Stimulated activated naive CD8-positive, alpha-beta T cell treated with anti-CD3 and anti-CD28 coated beads, Interleukin-15, Interleukin-2, amounts not matched to agents 100 U/mL and 50 U/mL, for 24 hours (primary cell): Measurements from ENCODE around the gene CCNYL1.
A peak's percentile ranks its signal among the peaks of the same experiment; 100 is the strongest.

Source experiments
- ATAC-seq: fragments of 150-1000 bp; cut with Tn5 transposase; one replicate; pipeline ENCODE4 v1.10.0; 2021
- DNase-seq: peaks from one replicate; pipeline ENCODE4 v3.0.0; 2021

The CCNYL1 gene

GRCh38 chr2:207766041-207766551 is 54.7 kb downstream of the CCNYL1 start:
- DNase-seq: no peak
- no peak for ATAC-seq

DNA sequence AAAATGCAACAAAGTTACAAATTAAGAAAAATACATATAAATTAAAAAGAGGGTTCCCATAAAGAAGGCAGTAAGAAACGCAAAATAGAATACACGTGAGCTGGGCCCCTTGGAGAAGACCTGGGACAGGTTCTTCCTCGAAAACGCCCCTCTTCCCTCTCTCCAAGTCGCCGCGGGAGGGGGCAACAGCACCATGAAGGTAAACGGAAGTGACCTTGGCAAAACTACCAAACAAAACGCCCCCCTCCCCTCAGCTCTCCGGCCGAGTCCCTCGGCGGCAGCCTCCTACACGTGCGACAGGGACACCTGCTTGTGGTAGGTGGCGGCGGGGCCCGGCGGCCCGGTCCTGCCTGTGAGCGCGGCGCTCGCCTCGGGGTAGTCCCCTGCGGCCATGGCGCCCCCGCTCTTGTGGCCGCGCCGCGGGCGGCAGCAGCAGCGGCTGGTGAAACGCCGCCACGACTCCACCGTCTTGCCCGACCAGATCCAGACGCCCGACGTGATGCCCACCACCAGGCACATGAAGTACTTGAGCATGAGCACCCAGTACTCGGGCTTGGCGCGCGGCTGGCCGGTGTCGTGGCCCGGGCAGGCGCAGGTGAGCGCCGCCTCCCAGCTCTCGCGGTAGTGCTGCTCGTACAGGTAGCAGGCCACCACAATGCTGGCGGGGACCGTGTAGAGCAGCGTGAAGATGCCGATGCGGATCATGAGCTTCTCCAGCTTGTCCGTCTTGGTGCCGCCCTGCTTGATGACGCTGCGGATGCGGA is 55.4 kb downstream of the CCNYL1 start:
- ATAC-seq (no peak), DNase-seq (peak; percentile 17)

GRCh38 chr2:207767461-207768167 is 56.2 kb downstream of the CCNYL1 start:
- DNase-seq (peak; percentile 6), ATAC-seq (no peak)

DNA sequence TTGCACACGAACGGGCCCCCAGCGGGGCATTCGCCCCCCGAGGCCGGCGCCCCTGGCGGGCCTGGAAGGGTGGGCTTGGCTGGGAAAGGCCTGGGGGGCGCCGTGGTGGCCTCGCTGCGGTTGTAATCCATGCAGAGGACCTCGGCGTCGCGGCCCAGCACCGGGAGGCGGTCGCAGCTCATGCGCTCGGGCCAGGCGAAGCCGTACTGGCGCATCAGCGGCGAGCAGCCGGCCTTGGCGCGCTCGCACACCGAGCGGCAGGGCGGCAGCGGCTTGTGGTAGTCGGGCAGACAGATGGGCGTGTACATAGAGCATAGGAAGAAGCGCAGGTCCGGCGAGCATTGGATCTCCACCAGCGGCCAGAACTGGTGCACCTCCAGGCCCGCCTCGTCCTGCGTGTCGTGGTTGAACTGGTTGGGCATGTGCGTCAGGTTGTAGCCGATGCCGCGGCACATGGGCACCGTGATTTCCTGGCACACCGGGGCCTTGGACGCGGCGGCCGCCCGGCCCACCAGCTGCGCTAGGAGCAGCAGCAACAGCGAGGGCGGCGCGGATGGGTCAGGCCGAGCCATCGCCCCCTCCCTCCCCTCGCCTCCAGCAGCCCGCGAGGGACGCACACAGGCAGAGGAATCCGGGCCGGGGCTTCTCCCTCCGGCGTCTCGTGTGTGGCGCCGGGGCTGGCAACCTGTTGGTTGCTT is 56.9 kb downstream of the CCNYL1 start:
- ATAC-seq (no peak), DNase-seq (peak; percentile 44)

- peak; percentile 42 for DNase-seq
- ATAC-seq: peak; percentile 25
Measured at GRCh38 chr2:207768866-207769596, 57.6 kb downstream of the CCNYL1 start.

DNA sequence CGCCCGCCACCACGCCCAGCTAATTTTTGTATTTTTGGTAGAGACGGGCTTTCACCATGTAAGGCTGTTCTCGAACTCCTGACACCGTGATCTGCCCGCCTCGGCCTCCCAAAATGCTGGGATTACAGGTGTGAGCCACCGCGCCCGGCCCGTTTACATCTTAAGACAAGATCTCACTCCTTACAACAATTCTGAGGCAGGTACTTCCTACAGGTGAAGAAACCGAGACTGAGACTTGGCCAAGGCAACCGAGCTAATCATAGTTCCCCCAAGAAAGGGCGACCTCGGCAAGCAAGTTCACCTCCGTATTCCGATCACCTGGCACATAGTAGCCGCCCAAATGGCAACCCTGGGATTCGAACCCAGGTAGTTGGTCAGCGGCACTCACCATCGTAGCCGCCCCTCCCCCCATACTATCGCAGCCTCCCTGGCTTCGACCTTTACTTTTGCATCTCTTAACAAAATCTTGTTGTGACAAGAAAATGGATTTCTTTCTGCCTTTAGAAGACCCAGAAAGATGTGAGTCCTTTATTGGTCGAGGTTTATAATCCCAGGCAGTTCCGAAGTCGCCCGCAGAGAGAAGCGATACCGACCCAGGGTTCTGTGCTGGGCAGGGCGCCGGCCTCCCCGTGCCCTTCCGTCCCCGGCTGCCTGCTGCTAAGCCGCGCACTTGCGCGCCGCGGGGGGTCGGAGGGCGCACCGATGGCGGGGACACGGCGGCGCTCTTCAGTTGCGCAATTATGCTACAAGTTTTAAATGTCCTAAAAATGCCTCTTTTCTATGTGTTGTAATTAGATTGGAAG is 59.4 kb downstream of the CCNYL1 start:
- DNase-seq: peak; percentile 16
- no peak for ATAC-seq

DNA sequence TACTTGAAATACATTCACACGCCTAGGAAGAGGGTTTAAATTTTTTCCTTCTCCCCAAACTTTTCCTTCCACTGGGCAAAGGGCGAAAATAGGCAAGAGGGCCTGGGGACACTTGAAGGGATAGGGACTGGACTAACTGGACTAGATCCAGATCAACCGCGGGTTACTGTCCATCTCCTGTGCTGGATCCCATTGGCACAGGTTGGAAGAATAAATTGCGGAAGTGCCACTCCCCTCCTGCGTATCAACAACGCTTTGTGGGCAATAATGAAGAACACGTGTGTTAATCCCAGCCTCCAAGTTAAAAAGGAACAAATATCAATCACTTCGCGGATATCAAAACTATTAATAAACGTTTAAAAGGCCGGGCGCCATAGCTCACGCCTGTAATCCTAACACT is 60.0 kb downstream of the CCNYL1 start:
- DNase-seq (no peak), ATAC-seq (no peak)

DNA sequence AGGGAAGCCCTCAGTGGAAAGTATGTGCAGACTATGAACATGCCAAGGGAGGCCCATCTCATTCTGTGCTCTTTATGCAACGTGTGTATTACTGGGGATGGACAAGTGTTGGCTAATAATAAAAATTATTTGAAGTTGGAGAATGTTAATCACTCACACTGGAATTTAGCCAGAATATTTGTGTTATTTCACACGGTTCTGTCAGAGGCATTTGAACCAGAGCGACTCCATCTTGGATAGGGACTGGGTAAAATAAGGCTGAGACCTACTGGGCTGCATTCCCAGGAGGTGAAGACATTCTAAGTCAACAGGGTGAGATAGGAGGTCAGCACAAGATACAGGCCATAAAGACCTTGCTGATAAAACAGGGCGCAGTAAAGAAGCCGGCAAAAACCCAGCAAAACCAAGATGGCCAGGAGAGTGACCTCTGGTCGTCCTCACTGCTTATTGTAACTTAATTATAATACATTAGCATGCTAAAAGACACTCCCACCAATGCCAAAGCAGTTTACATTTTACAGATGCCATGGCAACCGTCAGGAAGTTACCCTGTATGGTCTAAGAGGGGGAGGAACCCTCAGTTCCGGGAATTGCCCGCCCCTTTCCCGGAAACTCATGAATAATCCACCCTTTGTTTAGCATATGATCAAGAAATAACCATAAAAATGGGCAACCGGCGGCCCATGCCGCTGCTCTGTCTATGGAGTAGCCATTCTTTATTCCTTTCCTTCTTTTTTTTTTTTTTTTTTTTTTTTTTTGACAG is 60.8 kb downstream of the CCNYL1 start:
- peak; percentile 35 for DNase-seq
- ATAC-seq: no peak

GRCh38 chr2:207772844-207773205 is 61.4 kb downstream of the CCNYL1 start:
- ATAC-seq: no peak
- no peak for DNase-seq

GRCh38 chr2:207775473-207775872 is 64.0 kb downstream of the CCNYL1 start:
- ATAC-seq (no peak), DNase-seq (no peak)

GRCh38 chr2:207777124-207777523 is 65.7 kb downstream of the CCNYL1 start:
- DNase-seq (no peak), ATAC-seq (no peak)

GRCh38 chr2:207778298-207778882 is 67.0 kb downstream of the CCNYL1 start:
- ATAC-seq (no peak), DNase-seq (no peak)

GRCh38 chr2:207779523-207779922 is 68.1 kb downstream of the CCNYL1 start:
- ATAC-seq (no peak), DNase-seq (no peak)

GRCh38 chr2:207782238-207783030 is 71.0 kb downstream of the CCNYL1 start:
- DNase-seq (no peak), ATAC-seq (no peak)

GRCh38 chr2:207783514-207783913 is 72.1 kb downstream of the CCNYL1 start:
- no peak for ATAC-seq

GRCh38 chr2:207784898-207785297 is 73.5 kb downstream of the CCNYL1 start:
- no peak for ATAC-seq

More at GRCh38 chr2:207783514-207783913, 72.1 kb downstream of the CCNYL1 start:
- DNase-seq: no peak

DNA sequence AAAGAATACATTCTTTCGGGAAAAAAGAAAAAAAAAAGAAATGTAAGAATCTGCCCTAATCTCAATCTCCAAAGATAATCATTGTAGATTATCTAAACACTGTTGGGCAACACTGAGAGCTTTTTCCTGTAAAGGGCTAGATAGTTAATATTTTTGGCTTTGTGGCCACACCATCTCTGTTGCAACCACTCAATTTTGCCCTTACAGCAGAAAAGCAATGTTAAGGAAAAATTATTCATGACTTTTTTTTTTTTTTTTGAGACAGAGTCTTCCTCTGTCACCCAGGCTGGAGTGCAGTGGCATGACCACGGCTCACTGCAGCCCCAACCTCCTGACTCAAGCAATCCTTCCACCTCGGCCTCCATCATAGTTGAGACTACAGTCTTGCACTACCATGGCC is 75.6 kb downstream of the CCNYL1 start:
- ATAC-seq: no peak

More at GRCh38 chr2:207784898-207785297, 73.5 kb downstream of the CCNYL1 start:
- no peak for DNase-seq

DNA sequence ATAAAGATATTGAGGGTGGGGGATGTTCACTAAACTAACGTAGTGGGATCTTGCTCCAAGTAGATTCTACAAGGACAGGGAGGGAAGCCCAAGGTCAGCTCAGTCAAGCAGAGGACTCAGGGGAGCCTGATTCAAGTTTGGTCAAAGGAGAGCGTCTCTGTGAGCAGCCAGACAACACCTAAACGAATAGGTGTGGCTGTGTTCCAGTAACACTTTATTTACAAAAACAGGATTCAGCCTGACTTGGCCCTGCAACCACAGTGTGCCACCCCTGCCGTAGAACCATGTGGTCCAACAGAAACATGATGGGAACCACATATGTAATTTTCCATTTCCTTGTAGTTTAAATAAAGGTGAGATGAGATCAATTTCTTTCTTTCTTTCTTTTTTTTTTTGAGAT is 76.4 kb downstream of the CCNYL1 start:
- DNase-seq (no peak), ATAC-seq (no peak)

More for the DNA sequence above, 75.6 kb downstream of the CCNYL1 start:
- no peak for DNase-seq

DNA sequence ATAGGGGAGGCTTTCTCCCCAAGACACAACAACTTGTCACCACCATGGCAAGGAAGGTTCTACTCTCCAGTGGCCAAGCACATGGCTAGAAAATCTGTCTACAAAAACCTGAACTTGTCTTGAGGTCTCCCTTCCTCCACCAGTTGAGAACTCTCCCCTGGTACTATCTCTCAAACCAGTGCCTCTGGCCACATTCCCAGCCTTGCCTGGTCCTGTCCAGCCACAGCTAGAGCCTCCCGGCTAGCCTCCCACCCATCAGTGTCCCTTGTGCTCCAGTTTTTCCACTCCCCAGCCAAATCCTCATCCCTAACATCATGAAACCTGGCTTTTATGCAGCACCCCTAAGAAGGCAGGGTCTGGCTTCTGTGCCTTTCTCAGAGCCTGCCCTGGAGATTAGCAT is 79.5 kb downstream of the CCNYL1 start:
- ATAC-seq: no peak
- DNase-seq: no peak
